Smooth muscle cell (in vitro differentiated cells): ENCODE data around the gene TNNT1. TPM values are rescaled to one million over a fixed set of nuclear protein-coding genes. Genes with fewer than 3 reads are reported as not detected.

Experiments used
- DNase-seq: peaks from one replicate; lab custom pipeline; 2025; ENCODE audit not compliant: unreplicated experiment; lab: John Stamatoyannopoulos, UW
- H2AFZ ChIP-seq: fragments of 200-600 bp; sonication (generic); 2 replicates; pipeline ENCODE4 v1.6.0; 2016; ENCODE audit warnings: antibody characterized with exemption, low read depth, mild to moderate bottlenecking
- H3F3A ChIP-seq: fragments of 200-600 bp; sonication (generic); 2 replicates; pipeline ENCODE4 v1.6.0; 2017; ENCODE audit warnings: antibody characterized with exemption, low read depth
- H3K27ac ChIP-seq: fragments of 200-600 bp; sonication (generic); 2 replicates; pipeline ENCODE4 v1.5.1; 2016; ENCODE audit warnings: low read depth, mild to moderate bottlenecking
- H3K27me3 ChIP-seq: fragments of 200-600 bp; sonication (generic); 2 replicates; pipeline ENCODE4 v1.6.1; 2016; ENCODE audit warnings: low read depth, mild to moderate bottlenecking
- H3K36me3 ChIP-seq: fragments of 200-600 bp; sonication (generic); 2 replicates; pipeline ENCODE4 v1.5.1; 2016; ENCODE audit warnings: low read depth
- H3K4me1 ChIP-seq: fragments of 200-600 bp; sonication (generic); 2 replicates; pipeline ENCODE4 v1.5.1; 2016; ENCODE audit warnings: low read depth
- H3K4me2 ChIP-seq: fragments of 200-600 bp; sonication (generic); 2 replicates; pipeline ENCODE4 v1.6.0; 2016; ENCODE audit warnings: mild to moderate bottlenecking
- H3K4me3 ChIP-seq: fragments of 200-600 bp; sonication (generic); 2 replicates; pipeline ENCODE4 v1.5.1; 2016; ENCODE audit warnings: mild to moderate bottlenecking
- H3K79me2 ChIP-seq: fragments of 200-600 bp; sonication (generic); 2 replicates; pipeline ENCODE4 v1.6.0; 2016; ENCODE audit warnings: low read depth, mild to moderate bottlenecking
- H3K9ac ChIP-seq: fragments of 200-600 bp; sonication (generic); 2 replicates; pipeline ENCODE4 v1.6.0; 2016; ENCODE audit warnings: low read depth
- H3K9me3 ChIP-seq: fragments of 200-600 bp; sonication (generic); replicated peaks from 2 replicates; pipeline ENCODE4 v1.5.1; 2016; ENCODE audit warnings: low read depth
- H4K20me1 ChIP-seq: fragments of 200-600 bp; sonication (generic); 2 replicates; pipeline ENCODE4 v1.6.0; 2016; ENCODE audit warnings: low read depth
- WGBS: methylation state at CpG from one replicate; pipeline ENCODE4 v1.1.7; 2016; ENCODE audit warnings: low lambda C conversion rate; 5-methylcytosine and 5-hydroxymethylcytosine counted together
- polyA plus RNA-seq: library from polyadenylated mRNA; unstranded; fragments of >200 nt; fragmentation: Nextera tagmentation; extraction: Ambion mirVana; gene quantifications from 2 replicates; pipeline ENCODE4 v1.2.1, GENCODE V29; 2016
- total RNA-seq: library from RNA; depleted of rRNA; stranded (reverse); fragments of >200 nt; gene quantifications from 2 replicates; pipeline ENCODE4 v1.2.3, GENCODE V29; 2014
- TF ChIP-seq, protein P1 (sequence below): fragments of 200-600 bp; sonication (generic); IDR thresholded peaks from 2 replicates; pipeline ENCODE4 v1.5.1; 2017; ENCODE audit warnings: borderline replicate concordance, mild to moderate bottlenecking, antibody characterized with exemption; ENCODE audit not compliant: insufficient read depth, poor library complexity, severe bottlenecking

The TNNT1 gene
- total and polyA plus RNA-seq, 2 experiments from 2014 or later = 24.5 to 27.1 TPM

GRCh38 chr19:55196803-55197202 is 47.8 kb upstream of the TNNT1 start:
- TF ChIP-seq, protein P1, sequence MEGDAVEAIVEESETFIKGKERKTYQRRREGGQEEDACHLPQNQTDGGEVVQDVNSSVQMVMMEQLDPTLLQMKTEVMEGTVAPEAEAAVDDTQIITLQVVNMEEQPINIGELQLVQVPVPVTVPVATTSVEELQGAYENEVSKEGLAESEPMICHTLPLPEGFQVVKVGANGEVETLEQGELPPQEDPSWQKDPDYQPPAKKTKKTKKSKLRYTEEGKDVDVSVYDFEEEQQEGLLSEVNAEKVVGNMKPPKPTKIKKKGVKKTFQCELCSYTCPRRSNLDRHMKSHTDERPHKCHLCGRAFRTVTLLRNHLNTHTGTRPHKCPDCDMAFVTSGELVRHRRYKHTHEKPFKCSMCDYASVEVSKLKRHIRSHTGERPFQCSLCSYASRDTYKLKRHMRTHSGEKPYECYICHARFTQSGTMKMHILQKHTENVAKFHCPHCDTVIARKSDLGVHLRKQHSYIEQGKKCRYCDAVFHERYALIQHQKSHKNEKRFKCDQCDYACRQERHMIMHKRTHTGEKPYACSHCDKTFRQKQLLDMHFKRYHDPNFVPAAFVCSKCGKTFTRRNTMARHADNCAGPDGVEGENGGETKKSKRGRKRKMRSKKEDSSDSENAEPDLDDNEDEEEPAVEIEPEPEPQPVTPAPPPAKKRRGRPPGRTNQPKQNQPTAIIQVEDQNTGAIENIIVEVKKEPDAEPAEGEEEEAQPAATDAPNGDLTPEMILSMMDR = no peak
- Histone ChIP-seq H3F3A (no peaks in the 10 kb centered on the region), H3K27me3 (no peaks in the 10 kb centered on the region), H3K4me1 (no peaks in the 10 kb centered on the region), H3K9ac (no peak overlapping the region), H3K4me2 (no peak overlapping the region), H3K36me3 (no peaks in the 10 kb centered on the region), H2AFZ (no peak overlapping the region), H3K27ac (no peak overlapping the region), H3K4me3 (no peak overlapping the region), H4K20me1 (no peaks in the 10 kb centered on the region), H3K79me2 (no peaks in the 10 kb centered on the region), H3K9me3 (no peaks in the 10 kb centered on the region)
- 86% methylated on average over 10 of the region's 10 CpGs for WGBS
- DNase-seq = no peak

DNA sequence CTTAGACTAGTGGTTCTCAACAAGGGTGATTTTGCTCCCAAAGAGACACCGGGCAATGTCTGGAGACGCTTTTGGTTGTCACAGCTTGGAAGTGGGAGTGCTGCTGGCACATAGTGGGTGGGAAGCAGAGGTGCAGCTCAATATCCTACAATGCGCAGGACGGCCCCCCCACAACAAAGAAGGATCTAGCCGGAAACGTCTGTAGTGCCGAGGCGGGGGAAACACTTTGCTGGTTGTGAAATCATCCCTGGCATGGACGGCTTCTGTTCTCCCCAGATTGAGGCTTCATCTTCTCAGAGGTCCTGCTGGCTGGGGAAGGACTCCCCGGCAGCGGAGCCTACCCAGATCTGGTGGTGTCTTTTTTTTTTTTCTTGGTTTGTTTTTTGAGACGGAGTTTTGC is 44.5 kb upstream of the TNNT1 start:
- H3K27me3 ChIP-seq = no peaks in the 10 kb centered on the region
- H3K4me2 ChIP-seq = no peak overlapping the region
- WGBS = 89% methylated on average over 12 of the region's 12 CpGs
- no peak overlapping the region for H3K9ac ChIP-seq
- no peak overlapping the region for H2AFZ ChIP-seq
- H3K79me2 ChIP-seq = no peaks in the 10 kb centered on the region
- H3K9me3 ChIP-seq = no peaks in the 10 kb centered on the region
- no peak overlapping the region for H3K4me3 ChIP-seq
- H3K27ac ChIP-seq = no peak overlapping the region
- no peaks in the 10 kb centered on the region for H3F3A ChIP-seq
- DNase-seq = no peak
- TF ChIP-seq, protein P1 = no peak
- H4K20me1 ChIP-seq = no peaks in the 10 kb centered on the region
- H3K4me1 ChIP-seq = no peaks in the 10 kb centered on the region
- no peaks in the 10 kb centered on the region for H3K36me3 ChIP-seq

DNA sequence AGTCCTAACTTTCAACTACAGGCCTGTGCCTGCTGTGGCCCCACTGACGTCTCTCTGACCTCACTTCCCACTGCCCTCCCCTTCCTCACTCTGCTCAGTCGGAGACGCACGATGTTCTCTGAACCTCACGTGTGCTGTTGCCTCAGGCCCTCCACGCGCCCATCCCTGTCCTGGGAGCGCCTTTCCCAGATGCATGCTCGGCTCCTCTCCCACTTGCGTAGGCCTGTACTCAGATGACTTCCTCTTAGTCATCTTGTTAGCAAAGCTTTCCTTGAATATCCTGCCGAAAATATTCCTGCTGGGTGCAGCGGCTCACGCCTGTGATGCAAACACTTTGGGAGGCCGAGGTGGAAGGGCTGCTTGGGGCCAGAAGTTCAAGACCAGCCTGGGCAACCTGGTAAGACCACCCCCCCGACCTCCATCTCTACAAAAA is 40.4 kb upstream of the TNNT1 start:
- Histone ChIP-seq H3K4me1 (no peaks in the 10 kb centered on the region), H3K4me2 (no peak overlapping the region), H4K20me1 (no peaks in the 10 kb centered on the region), H3K9me3 (no peaks in the 10 kb centered on the region), H3K4me3 (no peak overlapping the region), H3F3A (no peaks in the 10 kb centered on the region), H3K36me3 (no peaks in the 10 kb centered on the region), H3K9ac (no peak overlapping the region), H3K79me2 (no peaks in the 10 kb centered on the region), H2AFZ (no peak overlapping the region), H3K27me3 (no peaks in the 10 kb centered on the region), H3K27ac (no peak overlapping the region)
- 47% methylated on average over 15 of the region's 15 CpGs for WGBS
- TF ChIP-seq, protein P1 = no peak
- DNase-seq = no peak

GRCh38 chr19:55188625-55189024 is 39.6 kb upstream of the TNNT1 start:
- WGBS = 78% methylated on average over 8 of the region's 8 CpGs
- no peak overlapping the region for H3K27ac ChIP-seq
- no peak overlapping the region for H3K9ac ChIP-seq
- H3K27me3 ChIP-seq = no peaks in the 10 kb centered on the region
- no peaks in the 10 kb centered on the region for H3K36me3 ChIP-seq
- H3K4me1 ChIP-seq = no peaks in the 10 kb centered on the region
- H3K79me2 ChIP-seq = no peaks in the 10 kb centered on the region
- H3K4me2 ChIP-seq = no peak overlapping the region
- H3K9me3 ChIP-seq = no peaks in the 10 kb centered on the region
- H3K4me3 ChIP-seq = no peak overlapping the region
- no peak for DNase-seq
- TF ChIP-seq, protein P1 = no peak
- no peaks in the 10 kb centered on the region for H4K20me1 ChIP-seq
- H2AFZ ChIP-seq = no peak overlapping the region
- no peaks in the 10 kb centered on the region for H3F3A ChIP-seq
